ENCODE results near the gene SPATA17. TPM values are rescaled to one million over a fixed set of nuclear protein-coding genes. Genes with fewer than 3 reads are reported as not detected.

Gene SPATA17
- total and polyA plus RNA-seq, 9 donors, result 0.16 to 8.5 (median 0.75) TPM

- H3K4me3 ChIP-seq, result no peak overlapping the region
- 75 to 87% (median 79%) methylated on average over 2 of the region's 2 CpGs for WGBS, 3 donors
These were observed 40.5 kb upstream of the SPATA17 start for GRCh38 chr1:217590598-217590997.

GRCh38 chr1:217599154-217599553, 32.0 kb upstream of the SPATA17 start:
- Histone ChIP-seq H3K27ac (no peak overlapping the region), H3K27me3 (no peaks in the 10 kb centered on the region), H3K4me3 (no peak overlapping the region), H3K4me1 (ENCODE audit: insufficient read depth) (no peaks in the 10 kb centered on the region), H3K9me3 (no peaks in the 10 kb centered on the region), H3K36me3 (no peaks in the 10 kb centered on the region)
- DNase-seq, result no peak
- TF ChIP-seq EP300 (IDR thresholded peaks at IDR 0.05) (no peak), POLR2A (IDR thresholded peaks at IDR 0.05) (no peak)
- intact Hi-C loops (cut with DNase I), result no loop called here
- whole genome bisulfite sequencing, 3 donors, result 24 to 40% (median 33%) methylated on average over 2 of the region's 2 CpGs

More at GRCh38 chr1:217590598-217590997, 40.5 kb upstream of the SPATA17 start:
- Histone ChIP-seq H3K27me3 (no peaks in the 10 kb centered on the region), H3K36me3 (no peaks in the 10 kb centered on the region), H3K9me3 (no peaks in the 10 kb centered on the region), H3K27ac (no peak overlapping the region), H3K4me1 (ENCODE audit: insufficient read depth) (no peaks in the 10 kb centered on the region)
- intact Hi-C loops (cut with DNase I), result no loop called here
- no peak for DNase-seq
- TF ChIP-seq EP300 (IDR thresholded peaks at IDR 0.05) (no peak), POLR2A (IDR thresholded peaks at IDR 0.05) (no peak), CTCF (IDR thresholded peaks at IDR 0.05) (no peak)

GRCh38 chr1:217602380-217602779, 28.8 kb upstream of the SPATA17 start:
- no peaks in the 10 kb centered on the region for H3K4me1 ChIP-seq (ENCODE audit: insufficient read depth)
- no peak for TF ChIP-seq CTCF (IDR thresholded peaks at IDR 0.05)

GRCh38 chr1:217605390-217605789, 25.8 kb upstream of the SPATA17 start:
- H3K4me3 ChIP-seq, result no peak overlapping the region
- no peaks in the 10 kb centered on the region for H3K27me3 ChIP-seq
- H3K9me3 ChIP-seq, result no peaks in the 10 kb centered on the region
- H3K4me1 ChIP-seq (ENCODE audit: insufficient read depth), result no peaks in the 10 kb centered on the region
- H3K36me3 ChIP-seq, result no peaks in the 10 kb centered on the region
- intact Hi-C loops (cut with DNase I), result no loop called here
- 92 to 94% (median 92%) methylated on average over 1 of the region's 1 CpG for WGBS, 3 donors
- TF ChIP-seq POLR2A (IDR thresholded peaks at IDR 0.05), result no peak
- TF ChIP-seq CTCF (IDR thresholded peaks at IDR 0.05), result no peak
- TF ChIP-seq EP300 (IDR thresholded peaks at IDR 0.05), result no peak
- no peak overlapping the region for H3K27ac ChIP-seq
- no peak for DNase-seq

More at GRCh38 chr1:217602380-217602779, 28.8 kb upstream of the SPATA17 start:
- no peaks in the 10 kb centered on the region for H3K9me3 ChIP-seq
- H3K36me3 ChIP-seq, result no peaks in the 10 kb centered on the region
- H3K4me3 ChIP-seq, result no peak overlapping the region
- intact Hi-C loops (cut with DNase I), result no loop called here
- no peaks in the 10 kb centered on the region for H3K27me3 ChIP-seq
- H3K27ac ChIP-seq, result no peak overlapping the region
- DNase-seq, result no peak

- intact Hi-C loops (cut with DNase I), result no loop called here
- Histone ChIP-seq H3K4me1 (ENCODE audit: insufficient read depth) (no peaks in the 10 kb centered on the region), H3K27me3 (no peaks in the 10 kb centered on the region), H3K9me3 (no peaks in the 10 kb centered on the region), H3K27ac (no peak overlapping the region), H3K4me3 (no peak overlapping the region), H3K36me3 (no peaks in the 10 kb centered on the region)
- WGBS, 3 donors, result 68 to 72% (median 71%) methylated on average over 3 of the region's 3 CpGs
- no peak for TF ChIP-seq EP300 (IDR thresholded peaks at IDR 0.05)
- no peak for TF ChIP-seq CTCF (IDR thresholded peaks at IDR 0.05)
- TF ChIP-seq POLR2A (IDR thresholded peaks at IDR 0.05), result no peak
- DNase-seq, result no peak
These were observed 16.9 kb upstream of the SPATA17 start for GRCh38 chr1:217614200-217614712.
